ENCODE results near the gene CARMIL1. TPM values are rescaled to one million over a fixed set of nuclear protein-coding genes. Genes with fewer than 3 reads are reported as not detected.

The CARMIL1 gene
- total and polyA plus RNA-seq, 2 of the 8 experiments (the other 6 are each of a cell fraction or from before 2014, with no cell fraction given): 20.3 to 40.4 TPM

DNA sequence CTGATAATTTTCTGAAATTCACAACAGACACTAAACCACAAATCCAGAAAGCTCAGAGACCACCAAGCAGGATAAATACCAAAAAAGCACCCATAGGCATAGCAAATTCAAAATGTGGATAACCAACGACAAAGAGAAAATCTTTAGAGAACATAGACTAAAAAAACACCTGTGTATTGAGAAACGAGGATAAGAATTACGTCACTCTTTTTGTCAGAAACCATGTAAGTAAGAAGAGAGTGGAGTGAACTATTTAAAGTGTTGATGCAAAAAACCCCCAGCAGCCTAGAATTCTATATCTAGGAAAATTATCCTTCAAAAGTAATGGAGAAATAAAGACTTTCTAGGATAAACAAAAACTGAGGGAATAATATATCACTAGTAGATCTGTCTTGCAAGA is 245.9 kb downstream of the CARMIL1 start:
- H3K27me3 ChIP-seq (replicated peaks in 1 of 4; ENCODE audit: control insufficient read depth in 3 of 4, extremely low read depth in 1 of 4, insufficient read depth in 3 of 4, low read length in 3 of 4): no peaks in the 10 kb centered on the region
- CTCF ChIA-PET (ENCODE audit: partially characterized antibody): interaction anchor here (1.6 kb wide), 1 partner anchor 35 kb away, joined by 5 read pairs; no protein-coding TSS in a partner anchor
- FAIRE-seq: no peak
- TF ChIP-seq, protein P1, sequence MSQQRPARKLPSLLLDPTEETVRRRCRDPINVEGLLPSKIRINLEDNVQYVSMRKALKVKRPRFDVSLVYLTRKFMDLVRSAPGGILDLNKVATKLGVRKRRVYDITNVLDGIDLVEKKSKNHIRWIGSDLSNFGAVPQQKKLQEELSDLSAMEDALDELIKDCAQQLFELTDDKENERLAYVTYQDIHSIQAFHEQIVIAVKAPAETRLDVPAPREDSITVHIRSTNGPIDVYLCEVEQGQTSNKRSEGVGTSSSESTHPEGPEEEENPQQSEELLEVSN (IDR thresholded peaks at IDR 0.05): no peak
- TF ChIP-seq FOSL1 (IDR thresholded peaks at IDR 0.05; ENCODE audit: insufficient read depth, low read depth, low read length): no peak
- TF ChIP-seq, protein P2, sequence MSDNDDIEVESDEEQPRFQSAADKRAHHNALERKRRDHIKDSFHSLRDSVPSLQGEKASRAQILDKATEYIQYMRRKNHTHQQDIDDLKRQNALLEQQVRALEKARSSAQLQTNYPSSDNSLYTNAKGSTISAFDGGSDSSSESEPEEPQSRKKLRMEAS (IDR thresholded peaks at IDR 0.05): no peak
- no peak for TF ChIP-seq TAF7 (optimal IDR thresholded peaks at IDR 0.05; ENCODE audit: borderline replicate concordance, low read depth, low read length)
- TF ChIP-seq MAFK (IDR thresholded peaks at IDR 0.05; ENCODE audit: low read depth, low read length): no peak
- no peak for TF ChIP-seq SP4 (IDR thresholded peaks at IDR 0.05; ENCODE audit: low read length)
- TF ChIP-seq TBP (IDR thresholded peaks at IDR 0.05; ENCODE audit: low read depth, low read length): no peak
- no peak for TF ChIP-seq SRF (IDR thresholded peaks at IDR 0.05; ENCODE audit: low read depth, low read length)
- no peak for TF ChIP-seq SIX5 (IDR thresholded peaks at IDR 0.05; ENCODE audit: low read depth, low read length)
- no peak for TF ChIP-seq CHD2 (IDR thresholded peaks at IDR 0.05; ENCODE audit: low read length)
- no peak for TF ChIP-seq GTF2F1 (IDR thresholded peaks at IDR 0.05; ENCODE audit: borderline replicate concordance, low read depth, low read length)
- no peak for TF ChIP-seq KDM1A (IDR thresholded peaks at IDR 0.05; ENCODE audit: borderline replicate concordance, low read length)
- no peak for TF ChIP-seq RFX5 (IDR thresholded peaks at IDR 0.05; ENCODE audit: borderline replicate concordance, low read depth, low read length)
- no peak for TF ChIP-seq YY1 (IDR thresholded peaks at IDR 0.05; ENCODE audit: low read depth, low read length)
- no peak for TF ChIP-seq POLR2AphosphoS5 (IDR thresholded peaks at IDR 0.05; ENCODE audit: low read depth, low read length)

More for the DNA sequence above, 245.9 kb downstream of the CARMIL1 start:
- Histone ChIP-seq H3K36me3 (ENCODE audit: control insufficient read depth in 2 of 4, insufficient read depth in 4 of 4, low read length in 3 of 4) (peaks cover 0 to 4% (median 3%) of the 10 kb centered on the region in 4 experiments; a peak in 4 of 8 replicates), H3K27ac (ENCODE audit: low read depth, low read length) (no peak overlapping the region), H3K23ac (ENCODE audit: insufficient read length) (no peak overlapping the region), H2BK120ac (replicated peaks; ENCODE audit: low read depth, low read length) (no peak overlapping the region), H4K20me1 (replicated peaks in 1 of 2; ENCODE audit: control insufficient read depth in 1 of 2, insufficient read depth in 2 of 2, low read length in 2 of 2) (no peaks in the 10 kb centered on the region), H3K79me1 (ENCODE audit: low read depth, low read length) (no peaks in the 10 kb centered on the region), H3K14ac (ENCODE audit: insufficient read length) (no peak overlapping the region), H3K79me2 (ENCODE audit: control insufficient read depth in 1 of 2, insufficient read depth in 2 of 2, low read length in 2 of 2) (no peaks in the 10 kb centered on the region), H2AFZ (ENCODE audit: low read length) (no peak overlapping the region), H4K8ac (ENCODE audit: extremely low read depth, insufficient read depth, low read length) (no peak overlapping the region), H3K4me3 (ENCODE audit: extremely low read depth in 1 of 4, insufficient read depth in 2 of 4, low read depth in 3 of 4, low read length in 4 of 4) (no peak overlapping the region), H2BK20ac (ENCODE audit: low read length) (no peak overlapping the region), H3K9me3 (ENCODE audit: insufficient read depth in 2 of 2, low read depth in 1 of 2, low read length in 1 of 2) (no peaks in the 10 kb centered on the region), H2AK5ac (ENCODE audit: low read depth, low read length) (no peak overlapping the region), H2BK15ac (ENCODE audit: low read length) (no peak overlapping the region), H3K23me2 (ENCODE audit: low read depth, low read length) (no peaks in the 10 kb centered on the region), H4K91ac (replicated peaks; ENCODE audit: insufficient read length, low read length) (no peak overlapping the region), H3K4me1 (replicated peaks in 1 of 4; ENCODE audit: control insufficient read depth in 3 of 4, insufficient read depth in 4 of 4, low read length in 3 of 4) (no peaks in the 10 kb centered on the region), H3K9ac (replicated peaks in 1 of 4; ENCODE audit: extremely low read depth in 1 of 4, low read depth in 3 of 4, low read length in 3 of 4) (no peak overlapping the region), H3K18ac (ENCODE audit: extremely low read depth, low read length) (no peak overlapping the region), H2BK12ac (ENCODE audit: low read depth, low read length) (no peak overlapping the region), H4K5ac (ENCODE audit: insufficient read length, low read depth, low read length) (no peak overlapping the region), H3K4ac (replicated peaks; ENCODE audit: insufficient read length, low read depth, low read length) (no peak overlapping the region), H2BK5ac (ENCODE audit: low read depth, low read length) (no peak overlapping the region), H3K56ac (replicated peaks; ENCODE audit: insufficient read length, low read depth, low read length) (no peak overlapping the region), H3K4me2 (ENCODE audit: insufficient read depth in 1 of 2, low read depth in 2 of 2, low read length in 2 of 2) (no peak overlapping the region)
- 84% methylated on average over 3 of the region's 3 CpGs; no CpG with 5 or more reads in 1 of the 2 experiments for WGBS, 2 experiments (ENCODE audit: extremely low coverage in 1 of 2, insufficient coverage in 1 of 2, insufficient read length in 1 of 2, insufficient replicate concordance in 2 of 2, low coverage in 1 of 2, low lambda C conversion rate in 2 of 2, missing lambda C conversion rate in 1 of 2)
- POLR2A ChIA-PET (ENCODE audit: partially characterized antibody): no interaction called here
- DNase-seq (ENCODE audit: low read depth in 1 of 2, low spot score in 2 of 2): no peak

All from H1 (cell line).